Left lung (tissue), 10 donors: Measurements from ENCODE around the gene CDK8. TPM values are rescaled to one million over a fixed set of nuclear protein-coding genes. Genes with fewer than 3 reads are reported as not detected.

Experiments used
- ATAC-seq: fragments of 200-7000 bp; cut with Tn5 transposase; one replicate; pipeline ENCODE4 v1.9.1; 2020; ENCODE audit warnings: moderate library complexity
- DNase-seq, 4 donors: peaks; one replicate each; pipeline ENCODE4 v3.0.0-alpha.2; 2013 to 2020
- H3K27ac ChIP-seq, 2 donors: fragments of 200-600 bp; sonication (generic) in 1 of 2; one replicate each; pipeline versions ENCODE4 v1.5.0 to v1.8.0; 2020 to 2021
- H3K27me3 ChIP-seq, 2 donors: fragments of 200-600 bp; sonication (generic) in 1 of 2; one replicate each; pipeline versions ENCODE4 v1.5.0 to v1.8.0; 2020 to 2021
- H3K36me3 ChIP-seq, 2 donors: fragments of 200-600 bp; sonication (generic) in 1 of 2; one replicate each; pipeline versions ENCODE4 v1.5.0 to v1.8.0; 2020 to 2021
- H3K4me1 ChIP-seq, 2 donors: fragments of 200-600 bp; one replicate each; pipeline ENCODE4 v1.8.0; 2021
- H3K4me3 ChIP-seq, 2 donors: fragments of 200-600 bp; sonication (generic) in 1 of 2; one replicate each; pipeline versions ENCODE4 v1.5.0 to v1.8.0; 2020 to 2021; ENCODE audit warnings: mild to moderate bottlenecking in 1 of 2
- H3K9me3 ChIP-seq, 2 donors: fragments of 200-600 bp; sonication (generic) in 1 of 2; one replicate each; pipeline versions ENCODE4 v1.5.0 to v1.8.0; 2020 to 2021
- intact Hi-C, 2 donors: fragments of 100-400 bp; cut with DNase I; formaldehyde crosslinking; loops; one replicate each; pipeline versions ENCODE4 v1.11.2 to v1.14.2; 2022
- polyA plus RNA-seq, 6 donors: library from polyadenylated mRNA; unstranded; fragments of 120-200 nt; gene quantifications; one replicate each; pipeline ENCODE4 v1.2.1, GENCODE V29; 2013; ENCODE audit not compliant: insufficient read length in 6 of 6
- total RNA-seq, 2 donors: library from RNA; stranded (reverse); fragmentation: NEBNext Ultra II Directional; extraction: Animal tissue kit (Norgen Biotek cat#: 25700); gene quantifications; one replicate each; pipeline ENCODE4 v1.2.1, GENCODE V29; 2021
- TF ChIP-seq, protein P1 (sequence below), 2 donors: fragments of 200-600 bp; sonication (generic) in 1 of 2; IDR thresholded peaks; one replicate each; pipeline versions ENCODE4 v1.5.0 to v1.8.0; 2021; ENCODE audit warnings: antibody characterized with exemption in 2 of 2
- donor health status: DM: no; HTN: yes; CAD: no.
- donor health status: DM: no; HTN: no; CAD: no.

Gene CDK8
- total and polyA plus RNA-seq, 8 donors: 10.1 to 21.7 (median 18.9) TPM

DNA sequence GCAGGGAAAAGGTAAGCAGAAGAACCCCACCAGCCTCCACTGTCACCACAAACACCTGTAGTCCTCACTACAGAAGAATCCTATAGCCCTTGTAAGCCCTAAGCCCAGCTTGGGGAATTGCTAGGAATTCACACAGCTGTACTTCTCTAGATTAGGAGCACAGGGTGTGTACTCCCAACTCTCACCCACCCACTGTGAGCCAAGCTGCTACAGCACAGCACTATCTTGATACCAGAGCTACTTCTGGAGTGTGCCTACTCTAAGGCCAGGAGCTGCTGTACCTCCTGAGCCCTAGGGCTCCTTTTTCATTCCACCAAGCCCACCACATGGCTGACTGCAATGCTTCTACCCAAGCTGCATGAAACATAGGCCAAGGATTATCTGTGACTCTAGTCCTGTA is 181.2 kb downstream of the CDK8 start:
- Histone ChIP-seq H3K4me1 (no peaks in the 10 kb centered on the region), H3K27ac (no peak overlapping the region), H3K9me3 (peaks cover 3 to 40% of the 10 kb centered on the region in 2 donors), H3K27me3 (no peaks in the 10 kb centered on the region), H3K36me3 (no peaks in the 10 kb centered on the region), H3K4me3 (no peak overlapping the region)
- no peak for ATAC-seq
- TF ChIP-seq, protein P1, sequence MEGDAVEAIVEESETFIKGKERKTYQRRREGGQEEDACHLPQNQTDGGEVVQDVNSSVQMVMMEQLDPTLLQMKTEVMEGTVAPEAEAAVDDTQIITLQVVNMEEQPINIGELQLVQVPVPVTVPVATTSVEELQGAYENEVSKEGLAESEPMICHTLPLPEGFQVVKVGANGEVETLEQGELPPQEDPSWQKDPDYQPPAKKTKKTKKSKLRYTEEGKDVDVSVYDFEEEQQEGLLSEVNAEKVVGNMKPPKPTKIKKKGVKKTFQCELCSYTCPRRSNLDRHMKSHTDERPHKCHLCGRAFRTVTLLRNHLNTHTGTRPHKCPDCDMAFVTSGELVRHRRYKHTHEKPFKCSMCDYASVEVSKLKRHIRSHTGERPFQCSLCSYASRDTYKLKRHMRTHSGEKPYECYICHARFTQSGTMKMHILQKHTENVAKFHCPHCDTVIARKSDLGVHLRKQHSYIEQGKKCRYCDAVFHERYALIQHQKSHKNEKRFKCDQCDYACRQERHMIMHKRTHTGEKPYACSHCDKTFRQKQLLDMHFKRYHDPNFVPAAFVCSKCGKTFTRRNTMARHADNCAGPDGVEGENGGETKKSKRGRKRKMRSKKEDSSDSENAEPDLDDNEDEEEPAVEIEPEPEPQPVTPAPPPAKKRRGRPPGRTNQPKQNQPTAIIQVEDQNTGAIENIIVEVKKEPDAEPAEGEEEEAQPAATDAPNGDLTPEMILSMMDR (IDR thresholded peaks at IDR 0.05): no peak
- no peak for DNase-seq
- intact Hi-C loops: no loop called here

DNA sequence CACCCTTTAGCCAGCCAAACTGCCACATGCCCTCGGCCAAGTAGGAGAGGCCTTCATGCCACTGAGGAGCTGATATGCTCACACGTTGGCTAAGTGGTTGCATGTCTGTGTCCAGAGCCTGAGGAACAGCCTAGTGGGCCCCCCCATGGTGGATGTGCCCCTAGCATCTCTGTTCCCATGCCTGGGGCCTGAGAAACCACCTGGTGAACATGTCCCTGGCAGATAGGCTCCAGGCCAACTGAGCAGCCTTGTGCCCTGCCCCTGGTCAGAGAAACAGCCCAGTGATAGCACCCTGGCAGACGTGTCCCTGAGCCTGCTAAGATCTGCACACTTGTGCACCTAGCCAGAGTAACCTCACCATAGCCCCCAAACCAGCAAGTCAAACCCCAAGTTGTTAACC is 181.7 kb downstream of the CDK8 start:
- intact Hi-C loops: no loop called here
- Histone ChIP-seq H3K36me3 (no peaks in the 10 kb centered on the region), H3K9me3 (peaks cover 3 to 40% of the 10 kb centered on the region in 2 donors), H3K4me3 (no peak overlapping the region), H3K27ac (no peak overlapping the region), H3K27me3 (no peaks in the 10 kb centered on the region), H3K4me1 (no peaks in the 10 kb centered on the region)
- ATAC-seq (no peak), DNase-seq (no peak)
- TF ChIP-seq, protein P1 (IDR thresholded peaks at IDR 0.05): no peak

DNA sequence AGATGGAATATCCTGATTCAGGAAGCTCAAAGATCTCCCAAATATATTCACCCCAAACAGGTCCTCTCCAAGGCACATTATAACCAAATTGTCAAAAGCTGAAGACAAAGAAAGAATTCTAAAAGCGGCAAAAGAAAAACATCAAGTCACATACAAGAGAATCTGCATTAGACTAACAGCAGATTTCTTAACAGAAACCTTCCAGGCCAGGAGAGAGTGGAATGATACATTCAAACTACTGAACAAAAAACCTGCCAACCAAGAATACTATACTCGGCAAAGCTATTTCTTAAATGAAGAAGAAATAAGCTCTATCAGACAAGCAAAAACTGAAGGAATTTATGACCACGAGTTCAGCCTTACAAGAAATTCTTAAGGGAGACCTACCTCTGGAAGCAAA is 183.0 kb downstream of the CDK8 start:
- DNase-seq: no peak
- no peak for ATAC-seq
- intact Hi-C loops: no loop called here

DNA sequence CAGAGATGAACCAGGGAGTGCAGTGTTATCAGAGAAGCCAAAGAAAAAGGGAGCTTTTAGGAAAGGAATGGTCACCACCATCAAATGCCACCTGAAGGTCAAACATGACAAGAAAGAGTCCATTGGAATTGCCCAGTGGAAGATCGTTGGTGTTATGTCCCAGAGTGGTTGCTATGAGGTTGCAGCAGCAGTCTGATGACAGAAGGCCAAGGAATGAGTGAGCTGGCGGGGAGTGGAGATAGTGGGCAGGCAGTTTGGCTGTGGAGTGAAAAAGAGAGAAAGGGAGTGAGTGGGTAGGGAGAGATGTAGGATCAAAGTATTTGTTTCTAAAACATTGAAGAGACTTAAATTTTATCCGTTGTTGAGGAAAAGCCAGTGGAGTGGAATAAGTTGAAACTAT is 186.2 kb downstream of the CDK8 start:
- no peak overlapping the region for H3K27ac ChIP-seq
- H3K4me1 ChIP-seq: no peaks in the 10 kb centered on the region
- ATAC-seq (no peak), DNase-seq (no peak)
- no peaks in the 10 kb centered on the region for H3K27me3 ChIP-seq
- H3K4me3 ChIP-seq: no peak overlapping the region
- H3K9me3 ChIP-seq: peaks cover 3 to 34% of the 10 kb centered on the region in 2 donors
- H3K36me3 ChIP-seq: no peaks in the 10 kb centered on the region
- intact Hi-C loops: no loop called here
- TF ChIP-seq, protein P1 (IDR thresholded peaks at IDR 0.05): no peak

More for the DNA sequence above, 183.0 kb downstream of the CDK8 start:
- no peaks in the 10 kb centered on the region for H3K27me3 ChIP-seq
- H3K9me3 ChIP-seq: peaks cover 3 to 40% of the 10 kb centered on the region in 2 donors
- TF ChIP-seq, protein P1 (IDR thresholded peaks at IDR 0.05): no peak
- H3K27ac ChIP-seq: no peak overlapping the region
- no peak overlapping the region for H3K4me3 ChIP-seq
- no peaks in the 10 kb centered on the region for H3K36me3 ChIP-seq
- no peaks in the 10 kb centered on the region for H3K4me1 ChIP-seq

DNA sequence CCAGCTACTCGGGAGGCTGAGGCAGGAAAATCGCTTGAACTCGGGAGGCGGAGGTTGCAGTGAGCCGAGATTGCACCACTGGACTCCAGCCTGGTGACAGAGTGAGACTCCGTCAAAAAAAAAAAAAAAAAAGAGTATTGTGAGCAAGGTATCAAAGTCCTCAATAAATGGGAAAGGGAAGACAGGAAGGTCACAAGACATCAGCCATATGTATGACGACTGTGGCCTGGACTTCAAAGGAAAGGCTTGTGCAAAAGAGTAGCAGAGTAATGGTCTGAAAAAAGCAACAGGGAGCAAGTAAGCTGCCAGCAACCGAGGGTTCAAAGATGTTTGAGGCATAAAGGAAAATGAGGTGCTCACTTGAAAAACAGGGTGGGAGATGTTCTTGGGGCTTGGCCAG is 187.5 kb downstream of the CDK8 start:
- Histone ChIP-seq H3K9me3 (peaks cover 3 to 20% of the 10 kb centered on the region in 2 donors), H3K36me3 (no peaks in the 10 kb centered on the region), H3K4me3 (no peak overlapping the region), H3K4me1 (no peaks in the 10 kb centered on the region), H3K27me3 (no peaks in the 10 kb centered on the region), H3K27ac (no peak overlapping the region)
- TF ChIP-seq, protein P1 (IDR thresholded peaks at IDR 0.05): no peak
- ATAC-seq: no peak
- DNase-seq: no peak
- intact Hi-C loops: no loop called here
